GM19240 (cell line): ENCODE results near the gene ANK2.
"Not testable (repeated sequence)": the region's sequence is repeated elsewhere in the genome, so short reads cannot be mapped to it uniquely, and the experiment has no call there.

Experiments used
- DNase-seq: peaks from one replicate; pipeline ENCODE4 v3.0.0; 2011; ENCODE audit warnings: low spot score; ENCODE audit not compliant: insufficient read length

Gene ANK2

DNA sequence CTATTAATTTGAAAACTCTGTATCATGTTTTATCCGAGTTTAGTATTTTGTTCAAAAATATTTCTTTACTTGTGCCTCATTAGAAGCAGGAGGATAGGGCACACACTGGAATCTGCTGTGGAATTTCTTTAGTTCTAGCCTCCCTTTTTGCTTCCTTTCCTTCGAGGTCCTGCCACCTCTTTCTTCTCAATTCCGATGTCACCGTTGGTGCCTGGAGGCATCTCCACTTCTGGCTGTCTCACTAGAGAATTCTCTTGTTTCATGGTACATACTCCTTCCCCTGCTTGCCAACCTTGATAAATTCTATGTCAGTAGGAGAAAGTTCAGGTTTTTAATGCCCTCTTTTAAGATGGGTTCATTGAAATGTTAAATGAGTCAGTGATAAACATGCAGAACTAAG lies 140.1 kb downstream of the ANK2 start:
- no peak for DNase-seq

GRCh38 chr4:113209153-113209552 lies 159.7 kb downstream of the ANK2 start:
- no peak for DNase-seq

DNA sequence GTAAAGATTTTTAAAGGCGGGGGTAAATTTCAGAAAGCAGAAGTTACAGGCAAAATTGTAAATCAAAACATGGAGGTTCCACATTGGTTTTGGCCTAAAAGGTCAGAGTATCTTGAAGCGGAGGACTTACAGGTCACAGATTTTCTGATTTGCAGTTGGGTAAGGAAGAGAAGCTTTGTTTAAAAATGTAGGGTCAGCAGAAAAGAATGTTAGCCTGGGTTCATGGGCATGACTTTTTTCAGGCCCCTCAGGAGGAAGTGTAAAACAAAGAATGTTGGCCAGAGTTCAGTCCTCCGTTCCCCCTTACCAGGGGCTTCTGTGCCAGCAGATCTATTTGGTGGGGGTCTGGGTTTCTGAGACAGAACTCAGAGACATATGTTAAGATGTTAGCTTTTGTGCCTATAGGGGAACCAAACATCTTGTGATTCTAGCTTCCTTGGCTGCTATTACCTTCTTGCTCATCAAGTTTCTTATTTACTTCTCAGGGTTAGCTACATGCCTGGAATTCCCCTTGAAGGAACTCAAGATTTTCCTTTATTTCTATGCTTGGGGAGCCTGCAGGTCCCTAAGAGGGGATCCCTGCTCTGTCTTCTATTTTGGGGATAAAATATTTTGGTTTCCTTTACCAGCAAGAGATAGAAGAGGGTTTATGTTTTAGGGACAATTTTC lies 160.3 kb downstream of the ANK2 start:
- DNase-seq, result no peak

- no peak for DNase-seq
Observed at GRCh38 chr4:113212613-113213012, 163.2 kb downstream of the ANK2 start.

- no peak for DNase-seq
Observed at GRCh38 chr4:113221990-113222389, 172.5 kb downstream of the ANK2 start.

GRCh38 chr4:113222471-113222870 lies 173.0 kb downstream of the ANK2 start:
- DNase-seq, result no peak

- DNase-seq, result no peak
Observed at GRCh38 chr4:113223001-113223400, 173.5 kb downstream of the ANK2 start.

DNA sequence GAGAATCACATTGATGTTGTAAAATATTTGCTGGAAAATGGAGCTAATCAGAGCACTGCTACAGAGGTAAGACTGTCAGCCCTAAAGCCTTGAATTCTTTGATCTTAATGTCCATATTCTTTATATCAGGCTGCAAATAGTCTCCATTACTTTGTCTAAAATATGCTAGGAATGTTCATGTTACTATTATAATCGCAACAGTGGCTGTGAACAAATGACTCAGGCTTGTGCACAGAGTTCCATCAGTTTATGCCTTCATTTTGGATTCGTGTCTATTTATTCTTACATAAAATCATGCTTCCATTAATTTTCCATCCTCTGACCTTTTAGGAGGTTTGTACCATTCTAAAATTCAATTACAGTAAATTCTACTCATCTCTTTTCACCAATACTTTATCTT lies 182.7 kb downstream of the ANK2 start:
- no peak for DNase-seq

DNA sequence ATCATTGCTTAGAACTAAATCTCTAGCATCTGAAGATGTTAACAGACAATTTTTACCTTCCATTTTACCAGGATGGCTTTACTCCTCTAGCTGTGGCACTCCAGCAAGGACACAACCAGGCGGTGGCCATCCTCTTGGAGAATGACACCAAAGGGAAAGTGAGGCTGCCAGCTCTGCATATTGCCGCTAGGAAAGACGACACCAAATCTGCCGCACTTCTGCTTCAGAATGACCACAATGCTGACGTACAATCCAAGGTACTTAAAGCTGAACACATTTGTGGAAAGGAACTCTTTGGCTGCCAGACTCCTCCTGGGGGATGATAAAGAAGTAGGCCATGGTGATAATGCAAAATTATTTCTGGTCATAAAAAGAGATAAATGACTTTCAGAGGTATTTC lies 187.5 kb downstream of the ANK2 start:
- no peak for DNase-seq

DNA sequence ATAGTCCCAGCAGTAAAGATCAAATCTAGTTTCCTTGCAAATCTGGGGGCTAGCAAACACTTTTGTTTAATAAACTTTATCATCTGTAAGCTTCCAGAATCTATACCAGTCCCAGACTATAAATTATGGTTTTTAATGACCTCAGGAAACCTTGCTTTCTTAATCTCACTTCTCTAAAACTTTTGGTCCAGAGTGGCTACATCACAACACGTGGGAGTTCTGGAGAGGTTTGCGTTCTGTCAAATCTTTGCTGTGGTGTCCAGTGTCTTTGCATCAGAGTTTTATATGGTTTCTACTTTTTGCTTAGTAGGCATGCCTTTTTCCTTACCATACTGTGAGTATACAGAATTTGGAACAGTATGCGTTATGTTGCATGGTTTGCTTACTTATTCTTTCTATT lies 193.9 kb downstream of the ANK2 start:
- no peak for DNase-seq

- DNase-seq, result not testable (repeated sequence)
Observed at GRCh38 chr4:113244747-113245146, 195.3 kb downstream of the ANK2 start.

GRCh38 chr4:113248320-113248719 lies 198.9 kb downstream of the ANK2 start:
- no peak for DNase-seq

DNA sequence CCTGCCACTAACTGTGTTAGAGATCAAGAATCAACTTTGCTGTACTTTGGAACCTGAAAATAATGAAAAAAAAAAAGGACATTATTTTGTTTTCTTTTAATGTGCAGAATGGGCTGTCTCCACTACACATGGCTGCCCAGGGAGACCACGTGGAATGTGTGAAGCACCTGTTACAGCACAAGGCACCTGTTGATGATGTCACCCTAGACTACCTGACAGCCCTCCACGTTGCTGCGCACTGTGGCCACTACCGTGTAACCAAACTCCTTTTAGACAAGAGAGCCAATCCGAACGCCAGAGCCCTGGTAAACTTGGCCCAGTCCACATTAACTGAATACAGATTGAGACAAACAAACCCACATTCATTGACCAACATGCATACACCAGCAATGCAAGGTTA lies 206.2 kb downstream of the ANK2 start:
- DNase-seq, result no peak

- DNase-seq, result no peak
Observed at GRCh38 chr4:113256946-113257345, 207.5 kb downstream of the ANK2 start.

GRCh38 chr4:113260688-113261087 lies 211.2 kb downstream of the ANK2 start:
- no peak for DNase-seq

- no peak for DNase-seq
Observed at GRCh38 chr4:113263274-113263673, 213.8 kb downstream of the ANK2 start.

GRCh38 chr4:113270520-113271319 lies 221.3 kb downstream of the ANK2 start:
- no peak for DNase-seq

DNA sequence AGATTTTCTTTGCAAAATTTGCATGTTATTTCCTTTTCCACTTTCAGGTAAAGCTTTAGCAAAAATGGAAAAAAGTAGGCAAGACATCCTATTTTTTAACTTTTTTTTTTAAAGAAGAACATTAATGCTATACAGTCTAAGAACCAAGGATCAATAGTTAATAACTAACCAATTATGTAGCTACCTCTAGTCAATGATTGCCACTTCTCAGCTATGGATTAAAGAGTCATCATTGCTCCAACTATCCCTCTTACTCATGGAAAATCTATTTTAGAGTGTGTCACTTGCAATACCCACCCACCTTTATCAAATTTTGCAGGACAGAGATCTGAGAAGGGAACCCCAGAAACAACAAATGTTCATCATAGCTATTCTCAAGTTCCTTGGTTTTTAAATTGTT lies 223.1 kb downstream of the ANK2 start:
- DNase-seq, result no peak

DNA sequence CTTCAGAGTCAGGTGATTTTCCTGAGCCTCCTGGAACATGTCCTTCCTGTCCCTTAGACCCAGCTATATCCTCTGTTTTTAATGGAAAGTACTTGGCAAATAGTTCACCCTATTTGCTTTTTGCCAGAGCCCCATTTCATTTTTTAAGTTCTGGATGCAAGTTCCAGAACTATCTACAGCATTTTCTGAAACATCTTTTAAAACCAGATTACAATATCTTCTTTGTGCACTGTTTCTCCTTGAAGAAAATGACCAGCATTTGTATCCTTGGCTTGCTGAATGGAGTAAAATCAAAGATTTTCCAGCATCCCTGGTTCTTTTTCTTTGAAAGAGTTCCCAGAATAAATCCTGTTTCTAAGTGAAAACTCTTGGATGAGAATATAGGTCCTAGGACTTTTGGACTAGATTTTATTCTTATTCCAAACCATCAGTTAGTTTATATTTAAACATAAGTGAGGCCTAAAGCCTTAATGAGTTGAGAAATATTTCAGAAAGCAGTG lies 224.3 kb downstream of the ANK2 start:
- DNase-seq, result no peak

GRCh38 chr4:113276464-113277170 lies 227.2 kb downstream of the ANK2 start:
- DNase-seq, result no peak

- peak; percentile 43 for DNase-seq
Observed at GRCh38 chr4:113278324-113278934, 229.0 kb downstream of the ANK2 start.

- no peak for DNase-seq
Observed at GRCh38 chr4:113285501-113285900, 236.0 kb downstream of the ANK2 start.
